HCT116 (cell line): ENCODE data around the gene FAM83B. TPM values are rescaled to one million over a fixed set of nuclear protein-coding genes. Genes with fewer than 3 reads are reported as not detected.

Source experiments
- ATAC-seq: fragments of 200-7000 bp; cut with Tn5 transposase; 2 replicates; pipeline ENCODE4 v1.9.1; 2020; ENCODE audit warnings: mild to moderate bottlenecking, moderate library complexity
- BruUV-seq: library from RNA; stranded (reverse); fragments of 400-500 nt; replicated peaks from 2 replicates; lab custom pipeline; 2021; lab: Mats Ljungman, UMichigan
- CTCF ChIA-PET: fragments of 300-600 bp; sonication (Branson Sonifier 250); formaldehyde crosslinking; loops from one replicate; lab custom pipeline; 2021; ENCODE audit warnings: antibody characterized with exemption; lab: Charles Lee
- POLR2A ChIA-PET: fragments of 300-600, 350-600 bp; sonication (Branson Sonifier 250); formaldehyde crosslinking; loops from one replicate; lab custom pipeline; 2021; ENCODE audit warnings: antibody characterized with exemption; lab: Charles Lee
- RAD21 ChIA-PET, 2 experiments: fragments of 300-600 bp; sonication (Branson Sonifier 250); formaldehyde crosslinking; loops; one replicate each; lab custom pipeline; 2023; ENCODE audit warnings: low total read pairs in 2 of 2; ENCODE audit not compliant: uncharacterized antibody in 2 of 2, unreplicated experiment in 2 of 2, low non-redundant PET in 1 of 2; lab: Charles Lee
- DNase-seq: peaks from one replicate; pipeline ENCODE4 v3.0.0-alpha.2; 2010; ENCODE audit warnings: low read depth, low spot score
- H2AFZ ChIP-seq: fragments of 200-600 bp; shearing (Covaris generic), sonication (generic); 2 replicates; pipeline ENCODE4 v1.6.1; 2017; ENCODE audit warnings: low read depth, mixed run types, mixed read lengths, antibody characterized with exemption, low read length; ENCODE audit not compliant: poor library complexity, severe bottlenecking
- H3K27ac ChIP-seq: 2 replicates; pipeline ENCODE4 v1.5.1; 2012; ENCODE audit warnings: low read depth, low read length
- H3K27me3 ChIP-seq: fragments of 200-600 bp; sonication (generic); 2 replicates; pipeline ENCODE4 v1.6.1; 2016; ENCODE audit warnings: mixed run types, low read length, mixed read lengths; ENCODE audit not compliant: insufficient read depth
- H3K36me3 ChIP-seq, 2 experiments: fragments of 200-500 bp in 1 of 2; fragments of 200-600 bp in 1 of 2; sonication (Bioruptor generic) in 1 of 2; sonication (generic) in 1 of 2; 2 replicates each; pipeline versions ENCODE4 v1.5.1 to v1.6.1; 2014 to 2016; ENCODE audit warnings: low read length in 2 of 2, inconsistent platforms in 1 of 2, mixed read lengths in 1 of 2, mixed run types in 1 of 2; ENCODE audit not compliant: insufficient read depth in 2 of 2, control insufficient read depth in 1 of 2
- H3K4me1 ChIP-seq, 2 experiments: fragments of 200-600 bp in 1 of 2; sonication (generic) in 1 of 2; 2 replicates each; pipeline versions ENCODE4 v1.5.1 to v1.6.1; 2012 to 2017; ENCODE audit warnings: low read length in 2 of 2, inconsistent platforms in 1 of 2, mild to moderate bottlenecking in 1 of 2, mixed read lengths in 1 of 2, mixed run types in 1 of 2, moderate library complexity in 1 of 2; ENCODE audit not compliant: insufficient read depth in 2 of 2, control insufficient read depth in 1 of 2
- H3K4me2 ChIP-seq: fragments of 200-600 bp; sonication (generic); 2 replicates; pipeline ENCODE4 v1.6.1; 2017; ENCODE audit warnings: mixed run types, low read length, mixed read lengths
- H3K4me3 ChIP-seq, 2 experiments: fragments of 200-600 bp in 1 of 2; sonication (generic) in 1 of 2; replicated peaks in 1 of 2; 2 replicates each; pipeline ENCODE4 v1.5.1; 2011 to 2016; ENCODE audit warnings: low read length in 2 of 2, control low read depth in 1 of 2, low read depth in 1 of 2, mild to moderate bottlenecking in 1 of 2, mixed read lengths in 1 of 2, mixed run types in 1 of 2
- H3K79me2 ChIP-seq: fragments of 200-600 bp; sonication (generic); 2 replicates; pipeline ENCODE4 v1.6.1; 2017; ENCODE audit warnings: mild to moderate bottlenecking, mixed run types, low read length, moderate library complexity, mixed read lengths; ENCODE audit not compliant: insufficient read depth
- H3K9ac ChIP-seq: fragments of 200-600 bp; sonication (generic); 2 replicates; pipeline ENCODE4 v1.6.1; 2016; ENCODE audit warnings: low read length, mixed read lengths
- H3K9me2 ChIP-seq: fragments of 200-600 bp; sonication (generic), shearing (Covaris generic); 2 replicates; pipeline ENCODE4 v1.6.1; 2017; ENCODE audit warnings: mixed run types, mild to moderate bottlenecking, moderate library complexity; ENCODE audit not compliant: insufficient read depth
- H3K9me3 ChIP-seq, 2 experiments: fragments of 200-500 bp in 1 of 2; fragments of 200-600 bp in 1 of 2; sonication (Bioruptor generic) in 1 of 2; sonication (generic) in 1 of 2; 2 replicates each; pipeline ENCODE4 v1.6.1; 2014 to 2017; ENCODE audit warnings: low read length in 2 of 2, mixed read lengths in 2 of 2, inconsistent platforms in 1 of 2, low read depth in 1 of 2, mild to moderate bottlenecking in 1 of 2, mixed run types in 1 of 2, moderate library complexity in 1 of 2; ENCODE audit not compliant: control insufficient read depth in 1 of 2, insufficient read depth in 1 of 2
- H4K20me1 ChIP-seq: fragments of 200-600 bp; sonication (generic), shearing (Covaris generic); 2 replicates; pipeline ENCODE4 v1.6.1; 2017; ENCODE audit warnings: mixed run types, mild to moderate bottlenecking, moderate library complexity; ENCODE audit not compliant: insufficient read depth
- ATF3 ChIP-seq: IDR thresholded peaks from 2 replicates; pipeline ENCODE4 v1.6.1; 2012
- CBX3 ChIP-seq: IDR thresholded peaks from 2 replicates; pipeline ENCODE4 v1.6.1; 2012; ENCODE audit warnings: low read depth
- CEBPB ChIP-seq: IDR thresholded peaks from 2 replicates; pipeline ENCODE4 v1.6.1; 2012; ENCODE audit warnings: low read depth
- EGR1 ChIP-seq: IDR thresholded peaks from 2 replicates; pipeline ENCODE4 v1.6.1; 2012; ENCODE audit warnings: low read depth
- ELF1 ChIP-seq: IDR thresholded peaks from 2 replicates; pipeline ENCODE4 v1.6.1; 2012; ENCODE audit warnings: low read depth, borderline replicate concordance
- EZH2 ChIP-seq: fragments of 200-600 bp; sonication (generic); IDR thresholded peaks from 2 replicates; pipeline ENCODE4 v1.6.1; 2017; ENCODE audit warnings: antibody characterized with exemption, mixed run types
- FOSL1 ChIP-seq: IDR thresholded peaks from 2 replicates; pipeline ENCODE4 v1.6.1; 2012; ENCODE audit warnings: low read depth
- JUND ChIP-seq: IDR thresholded peaks from 2 replicates; pipeline ENCODE4 v1.6.1; 2012
- MAX ChIP-seq: IDR thresholded peaks from 2 replicates; pipeline ENCODE4 v1.6.1; 2012
- RAD21 ChIP-seq: IDR thresholded peaks from 2 replicates; pipeline ENCODE4 v1.6.1; 2012; ENCODE audit warnings: low read depth, mild to moderate bottlenecking
- SP1 ChIP-seq: IDR thresholded peaks from 2 replicates; pipeline ENCODE4 v1.6.1; 2012; ENCODE audit warnings: low read depth
- SRF ChIP-seq: IDR thresholded peaks from 2 replicates; pipeline ENCODE4 v1.6.1; 2012; ENCODE audit warnings: low read depth
- TCF7L2 ChIP-seq: IDR thresholded peaks from 2 replicates; pipeline ENCODE4 v1.7.0; 2011; ENCODE audit warnings: borderline replicate concordance, inconsistent platforms; ENCODE audit not compliant: insufficient read depth, insufficient read length; ENCODE audit errors: extremely low read depth
- YY1 ChIP-seq: IDR thresholded peaks from 2 replicates; pipeline ENCODE4 v1.6.1; 2011; ENCODE audit warnings: low read length, low read depth, moderate library complexity, mild to moderate bottlenecking; ENCODE audit not compliant: insufficient replicate concordance; ENCODE audit errors: extremely low read depth
- ZBTB33 ChIP-seq: IDR thresholded peaks from 2 replicates; pipeline ENCODE4 v1.6.1; 2011; ENCODE audit warnings: mild to moderate bottlenecking, low read length, moderate library complexity; ENCODE audit not compliant: insufficient replicate concordance; ENCODE audit errors: extremely low read depth
- ZFX ChIP-seq: fragments of 450-650 bp; IDR thresholded peaks from 2 replicates; pipeline ENCODE4 v1.6.1; 2017
- intact Hi-C: fragments of 100-400 bp; cut with micrococcal nuclease; formaldehyde crosslinking; loops from 2 replicates; pipeline ENCODE4 v1.10.0; 2022
- total RNA-seq: library from RNA; stranded (reverse); gene quantifications from one replicate; pipeline ENCODE4 v1.2.1, GENCODE V29; 2021; ENCODE audit not compliant: unreplicated experiment

FAM83B gene
- total RNA-seq, 1 experiment from 2014 or later = 16.9 TPM

- intact Hi-C loops = no loop called here
These were observed 111.9 kb downstream of the FAM83B start for GRCh38 chr6:54958446-54958845.

More at GRCh38 chr6:54958446-54958845, 111.9 kb downstream of the FAM83B start:
- ChIA-PET CTCF (no interaction called here), POLR2A (no interaction called here), RAD21 (no interaction called here)
- no peak overlapping the region for H3K4me3 ChIP-seq
- no peak overlapping the region for H3K4me2 ChIP-seq
- no peaks in the 10 kb centered on the region for H3K36me3 ChIP-seq
- no peaks in the 10 kb centered on the region for H4K20me1 ChIP-seq
- TF ChIP-seq SRF = no peak
- TF ChIP-seq RAD21 = no peak
- TF ChIP-seq SP1 = no peak
- TF ChIP-seq ATF3 = no peak
- no peak for TF ChIP-seq EGR1
- TF ChIP-seq JUND = no peak
- no peak for TF ChIP-seq ZFX
- no peak for TF ChIP-seq CBX3
- TF ChIP-seq ZBTB33 = no peak
- no peak for TF ChIP-seq CEBPB
- no peak for TF ChIP-seq EZH2
- TF ChIP-seq YY1 = no peak
- TF ChIP-seq ELF1 = no peak
- TF ChIP-seq MAX = no peak
- TF ChIP-seq TCF7L2 = no peak
- TF ChIP-seq FOSL1 = no peak
- ATAC-seq (no peak), DNase-seq (no peak)
- no peak overlapping the region for H3K27ac ChIP-seq
- H2AFZ ChIP-seq = no peak overlapping the region
- H3K9me2 ChIP-seq = no peaks in the 10 kb centered on the region
- H3K79me2 ChIP-seq = no peaks in the 10 kb centered on the region
- H3K9me3 ChIP-seq = no peaks in the 10 kb centered on the region
- no TSS peak for BruUV-seq
- H3K27me3 ChIP-seq = no peaks in the 10 kb centered on the region
- no peaks in the 10 kb centered on the region for H3K4me1 ChIP-seq
- no peak overlapping the region for H3K9ac ChIP-seq
